Loucy (cell line): Measurements from ENCODE around the gene SRRD.

Experiments used
- H2AFZ ChIP-seq: fragments of 200-600 bp; sonication (generic); 2 replicates; pipeline ENCODE4 v1.6.0; 2016; ENCODE audit warnings: antibody characterized with exemption, mild to moderate bottlenecking, low read length, moderate library complexity
- H3F3A ChIP-seq: fragments of 200-600 bp; 2 replicates; pipeline ENCODE4 v1.6.0; 2016; ENCODE audit warnings: antibody characterized with exemption, low read depth, mild to moderate bottlenecking
- H3K27me3 ChIP-seq: fragments of 200-600 bp; sonication (generic); 2 replicates; pipeline ENCODE4 v1.6.1; 2014; ENCODE audit warnings: low read length, mild to moderate bottlenecking; ENCODE audit not compliant: insufficient read depth, poor library complexity, severe bottlenecking
- H3K36me3 ChIP-seq: fragments of 200-600 bp; sonication (generic); 2 replicates; pipeline ENCODE4 v1.6.1; 2016; ENCODE audit warnings: low read length; ENCODE audit not compliant: insufficient read depth
- H3K4me1 ChIP-seq: fragments of 200-600 bp; sonication (generic); 2 replicates; pipeline ENCODE4 v1.5.1; 2014; ENCODE audit warnings: low read length, mild to moderate bottlenecking; ENCODE audit not compliant: insufficient read depth, poor library complexity, severe bottlenecking
- H3K4me2 ChIP-seq: fragments of 200-600 bp; sonication (generic); 2 replicates; pipeline ENCODE4 v1.6.0; 2014; ENCODE audit warnings: antibody characterized with exemption, low read length, low read depth, mild to moderate bottlenecking; ENCODE audit not compliant: poor library complexity, severe bottlenecking
- H3K4me3 ChIP-seq: fragments of 200-600 bp; sonication (generic); 2 replicates; pipeline ENCODE4 v1.5.1; 2014; ENCODE audit warnings: low read length, mild to moderate bottlenecking, mixed read lengths; ENCODE audit not compliant: poor library complexity, severe bottlenecking
- H3K79me2 ChIP-seq: fragments of 200-600 bp; sonication (generic); 2 replicates; pipeline ENCODE4 v1.6.1; 2014; ENCODE audit warnings: low read length; ENCODE audit not compliant: insufficient read depth
- H3K9ac ChIP-seq: fragments of 200-600 bp; sonication (generic); 2 replicates; pipeline ENCODE4 v1.6.0; 2014; ENCODE audit warnings: mild to moderate bottlenecking, low read depth, low read length, moderate library complexity; ENCODE audit not compliant: poor library complexity, severe bottlenecking
- H3K9me2 ChIP-seq: fragments of 200-600 bp; sonication (generic); replicated peaks from 2 replicates; pipeline ENCODE4 v1.6.1; 2016; ENCODE audit warnings: low read depth, low read length, mixed read lengths
- H3K9me3 ChIP-seq: fragments of 200-600 bp; sonication (generic); 2 replicates; pipeline ENCODE4 v1.6.1; 2014; ENCODE audit warnings: mild to moderate bottlenecking, antibody characterized with exemption, low read length, low read depth; ENCODE audit not compliant: insufficient read depth
- H4K20me1 ChIP-seq: fragments of 200-600 bp; sonication (generic); 2 replicates; pipeline ENCODE4 v1.6.0; 2014; ENCODE audit warnings: antibody characterized with exemption, low read length, mild to moderate bottlenecking; ENCODE audit not compliant: insufficient read depth, poor library complexity, severe bottlenecking
- CTCF ChIP-seq: fragments of 200-600 bp; sonication (generic); conservative IDR thresholded peaks from 2 replicates; pipeline ENCODE4 v1.5.1; 2014; ENCODE audit warnings: mild to moderate bottlenecking, antibody characterized with exemption, low read length
- EZH2phosphoT487 ChIP-seq: fragments of 200-600 bp; IDR thresholded peaks from 2 replicates; pipeline ENCODE4 v1.6.1; 2018; ENCODE audit warnings: antibody characterized with exemption, mild to moderate bottlenecking, moderate library complexity, borderline replicate concordance

The SRRD gene

GRCh38 chr22:26448334-26448733, 35.3 kb upstream of the SRRD start:
- Histone ChIP-seq H3K9ac (no peak overlapping the region), H3K27me3 (no peaks in the 10 kb centered on the region), H3K9me2 (no peaks in the 10 kb centered on the region), H3K36me3 (peaks cover 38% of the 10 kb centered on the region; the same call in 1 of the 2 replicates), H3K4me1 (no peaks in the 10 kb centered on the region), H2AFZ (no peak overlapping the region), H3K79me2 (no peaks in the 10 kb centered on the region), H3K4me2 (no peak overlapping the region), H3K9me3 (no peaks in the 10 kb centered on the region), H3F3A (no peaks in the 10 kb centered on the region), H3K4me3 (no peak overlapping the region), H4K20me1 (no peaks in the 10 kb centered on the region)
- no peak for TF ChIP-seq EZH2phosphoT487
- no peak for TF ChIP-seq CTCF

- Histone ChIP-seq H3K4me3 (no peak overlapping the region), H3K9me3 (no peaks in the 10 kb centered on the region), H2AFZ (no peak overlapping the region), H3K9me2 (no peaks in the 10 kb centered on the region), H3K4me1 (no peaks in the 10 kb centered on the region), H4K20me1 (no peaks in the 10 kb centered on the region), H3K79me2 (no peaks in the 10 kb centered on the region), H3F3A (no peaks in the 10 kb centered on the region), H3K36me3 (peaks cover 45% of the 10 kb centered on the region; the same call in 1 of the 2 replicates), H3K4me2 (no peak overlapping the region), H3K27me3 (no peaks in the 10 kb centered on the region), H3K9ac (no peak overlapping the region)
- no peak for TF ChIP-seq EZH2phosphoT487
- TF ChIP-seq CTCF: no peak
These were observed 34.7 kb upstream of the SRRD start for GRCh38 chr22:26448941-26449340.

GRCh38 chr22:26450453-26451185, 33.1 kb upstream of the SRRD start:
- TF ChIP-seq CTCF (no peak), EZH2phosphoT487 (no peak)
- Histone ChIP-seq H3K4me3 (no peak overlapping the region), H3K9ac (no peak overlapping the region), H3K9me3 (no peaks in the 10 kb centered on the region), H3K9me2 (no peaks in the 10 kb centered on the region), H3K27me3 (no peaks in the 10 kb centered on the region), H3F3A (no peaks in the 10 kb centered on the region), H4K20me1 (no peaks in the 10 kb centered on the region), H3K36me3 (peaks cover 50% of the 10 kb centered on the region; the same call in 1 of the 2 replicates), H3K79me2 (no peaks in the 10 kb centered on the region), H2AFZ (no peak overlapping the region), H3K4me2 (no peak overlapping the region), H3K4me1 (no peaks in the 10 kb centered on the region)
